Measurements from ENCODE around the gene SELENOO. TPM values are rescaled to one million over a fixed set of nuclear protein-coding genes. Genes with fewer than 3 reads are reported as not detected.

The SELENOO gene
- total and polyA plus RNA-seq, 2 of the 13 experiments (the other 11 are each of a cell fraction or from before 2014, with no cell fraction given) = 14.4 to 19.0 TPM

GRCh38 chr22:50218996-50219727, 18.4 kb downstream of the SELENOO start (continued):
- TF ChIP-seq LRRFIP1 (CRISPR knock-in tag; conservative IDR thresholded peaks at IDR 0.05) (no peak), ZNF138 (CRISPR knock-in tag; IDR thresholded peaks at IDR 0.05; ENCODE audit: low read depth) (no peak), SSRP1 (CRISPR knock-in tag; IDR thresholded peaks at IDR 0.05) (0 out of 2 replicates have a peak, but pooled peaks have one; percentile 13), MAX (IDR thresholded peaks at IDR 0.05) (0 out of 2 replicates have a peak, but pooled peaks have one; percentile 28), BHLHE40 (IDR thresholded peaks at IDR 0.05; ENCODE audit: low read length) (peak; percentile 74), ZNF335 (CRISPR knock-in tag; IDR thresholded peaks at IDR 0.05) (no peak), ZNF230 (CRISPR knock-in tag; IDR thresholded peaks at IDR 0.05) (no peak), GTF2F1 (IDR thresholded peaks at IDR 0.05; ENCODE audit: low read length) (no peak), ATAD3A (CRISPR knock-in tag; IDR thresholded peaks at IDR 0.05) (no peak), FOXA1 (IDR thresholded peaks at IDR 0.05) (no peak), FOXA1 (CRISPR knock-in tag; IDR thresholded peaks at IDR 0.05) (no peak), ZMYM3 (CRISPR knock-in tag; IDR thresholded peaks at IDR 0.05) (no peak), NFYC (CRISPR knock-in tag; IDR thresholded peaks at IDR 0.05) (no peak), ZNF12 (CRISPR knock-in tag; IDR thresholded peaks at IDR 0.05) (no peak)
- TF ChIP-seq, protein P1, sequence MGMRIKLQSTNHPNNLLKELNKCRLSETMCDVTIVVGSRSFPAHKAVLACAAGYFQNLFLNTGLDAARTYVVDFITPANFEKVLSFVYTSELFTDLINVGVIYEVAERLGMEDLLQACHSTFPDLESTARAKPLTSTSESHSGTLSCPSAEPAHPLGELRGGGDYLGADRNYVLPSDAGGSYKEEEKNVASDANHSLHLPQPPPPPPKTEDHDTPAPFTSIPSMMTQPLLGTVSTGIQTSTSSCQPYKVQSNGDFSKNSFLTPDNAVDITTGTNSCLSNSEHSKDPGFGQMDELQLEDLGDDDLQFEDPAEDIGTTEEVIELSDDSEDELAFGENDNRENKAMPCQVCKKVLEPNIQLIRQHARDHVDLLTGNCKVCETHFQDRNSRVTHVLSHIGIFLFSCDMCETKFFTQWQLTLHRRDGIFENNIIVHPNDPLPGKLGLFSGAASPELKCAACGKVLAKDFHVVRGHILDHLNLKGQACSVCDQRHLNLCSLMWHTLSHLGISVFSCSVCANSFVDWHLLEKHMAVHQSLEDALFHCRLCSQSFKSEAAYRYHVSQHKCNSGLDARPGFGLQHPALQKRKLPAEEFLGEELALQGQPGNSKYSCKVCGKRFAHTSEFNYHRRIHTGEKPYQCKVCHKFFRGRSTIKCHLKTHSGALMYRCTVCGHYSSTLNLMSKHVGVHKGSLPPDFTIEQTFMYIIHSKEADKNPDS (CRISPR knock-in tag; IDR thresholded peaks at IDR 0.05) = no peak
- TF ChIP-seq, protein P2, sequence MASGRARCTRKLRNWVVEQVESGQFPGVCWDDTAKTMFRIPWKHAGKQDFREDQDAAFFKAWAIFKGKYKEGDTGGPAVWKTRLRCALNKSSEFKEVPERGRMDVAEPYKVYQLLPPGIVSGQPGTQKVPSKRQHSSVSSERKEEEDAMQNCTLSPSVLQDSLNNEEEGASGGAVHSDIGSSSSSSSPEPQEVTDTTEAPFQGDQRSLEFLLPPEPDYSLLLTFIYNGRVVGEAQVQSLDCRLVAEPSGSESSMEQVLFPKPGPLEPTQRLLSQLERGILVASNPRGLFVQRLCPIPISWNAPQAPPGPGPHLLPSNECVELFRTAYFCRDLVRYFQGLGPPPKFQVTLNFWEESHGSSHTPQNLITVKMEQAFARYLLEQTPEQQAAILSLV (CRISPR knock-in tag; IDR thresholded peaks at IDR 0.05; ENCODE audit: borderline replicate concordance) = no peak
- TF ChIP-seq, protein P3, sequence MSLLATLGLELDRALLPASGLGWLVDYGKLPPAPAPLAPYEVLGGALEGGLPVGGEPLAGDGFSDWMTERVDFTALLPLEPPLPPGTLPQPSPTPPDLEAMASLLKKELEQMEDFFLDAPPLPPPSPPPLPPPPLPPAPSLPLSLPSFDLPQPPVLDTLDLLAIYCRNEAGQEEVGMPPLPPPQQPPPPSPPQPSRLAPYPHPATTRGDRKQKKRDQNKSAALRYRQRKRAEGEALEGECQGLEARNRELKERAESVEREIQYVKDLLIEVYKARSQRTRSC (CRISPR knock-in tag; IDR thresholded peaks at IDR 0.05; ENCODE audit: low read depth) = no peak

All from HepG2 (cell line).